Type B pancreatic cell (in vitro differentiated cells): ENCODE measurements around the gene RXYLT1. TPM values are rescaled to one million over a fixed set of nuclear protein-coding genes. Genes with fewer than 3 reads are reported as not detected.

Source experiments
- DNase-seq: peaks from one replicate; pipeline ENCODE4 v3.0.0; 2021; ENCODE audit warnings: mixed read lengths; ENCODE audit not compliant: unreplicated experiment; ENCODE audit errors: extremely low spot score
- H3K27ac Mint-ChIP-seq: 2 replicates; pipeline ENCODE4 v1.8.0; 2021; ENCODE audit warnings: mild to moderate bottlenecking, mixed read lengths
- H3K27me3 Mint-ChIP-seq: 2 replicates; pipeline ENCODE4 v1.8.0; 2021; ENCODE audit warnings: mixed read lengths
- H3K36me3 Mint-ChIP-seq: 2 replicates; pipeline ENCODE4 v1.8.0; 2021; ENCODE audit warnings: mixed read lengths
- H3K4me1 Mint-ChIP-seq: one replicate; pipeline ENCODE4 v1.8.0; 2021; ENCODE audit warnings: mixed read lengths; ENCODE audit not compliant: unreplicated experiment
- H3K4me3 Mint-ChIP-seq: 2 replicates; pipeline ENCODE4 v1.8.0; 2021; ENCODE audit warnings: mild to moderate bottlenecking, mixed read lengths
- H3K9me3 Mint-ChIP-seq: 2 replicates; pipeline ENCODE4 v1.8.0; 2021; ENCODE audit warnings: mixed read lengths
- CTCF ChIP-seq: fragments of 200-600 bp; sonication (generic); conservative IDR thresholded peaks from 2 replicates; pipeline ENCODE4 v1.5.0; 2021; ENCODE audit warnings: antibody characterized with exemption, mild to moderate bottlenecking
- total RNA-seq: library from RNA; stranded (reverse); gene quantifications from 2 replicates; pipeline ENCODE4 v1.2.1, GENCODE V29; 2021; ENCODE audit warnings: low replicate concordance

Gene RXYLT1
- total RNA-seq, 1 donor from 2014 or later, result 19.2 TPM

- peaks cover 20% of the 10 kb centered on the region for H3K4me1 Mint-ChIP-seq
- peak overlapping the region; percentile 54 for H3K27ac Mint-ChIP-seq
- H3K9me3 Mint-ChIP-seq, result no peaks in the 10 kb centered on the region
- peak overlapping the region; percentile 83 for H3K4me3 Mint-ChIP-seq
- TF ChIP-seq CTCF, result no peak
- no peak for DNase-seq
- peaks cover 3% of the 10 kb centered on the region for H3K36me3 Mint-ChIP-seq
- peaks cover under 1% of the 10 kb centered on the region for H3K27me3 Mint-ChIP-seq
Measured at GRCh38 chr12:63843254-63843720, 63.6 kb downstream of the RXYLT1 start.

- Mint-ChIP-seq H3K4me1 (peaks cover 25% of the 10 kb centered on the region), H3K36me3 (peaks cover 3% of the 10 kb centered on the region), H3K4me3 (peak overlapping the region; percentile 78), H3K27ac (no peak overlapping the region), H3K9me3 (no peaks in the 10 kb centered on the region), H3K27me3 (no peaks in the 10 kb centered on the region)
- peak; percentile 92 for DNase-seq
- TF ChIP-seq CTCF, result peak; percentile 89
Measured at GRCh38 chr12:63843721-63844390, 64.1 kb downstream of the RXYLT1 start.

GRCh38 chr12:63844391-63845341 is 65.0 kb downstream of the RXYLT1 start, which contains the start of gene SRGAP1:
Gene SRGAP1, plus strand, starts transcription at chr12:63844700. Its CDS starts 117 bp downstream, at chr12:63844817.
- peaks cover 33% of the 10 kb centered on the region for H3K4me1 Mint-ChIP-seq

GRCh38 chr12:63845726-63846125 is 66.0 kb downstream of the RXYLT1 start:
- H3K4me1 Mint-ChIP-seq, result peaks cover 39% of the 10 kb centered on the region
- H3K27ac Mint-ChIP-seq, result peak overlapping the region; percentile 29
- H3K9me3 Mint-ChIP-seq, result no peaks in the 10 kb centered on the region
- DNase-seq, result no peak
- peak overlapping the region; percentile 100 for H3K4me3 Mint-ChIP-seq
- no peaks in the 10 kb centered on the region for H3K27me3 Mint-ChIP-seq
- TF ChIP-seq CTCF, result no peak
- peaks cover 3% of the 10 kb centered on the region for H3K36me3 Mint-ChIP-seq

More at GRCh38 chr12:63844391-63845341, 65.0 kb downstream of the RXYLT1 start, which contains the start of gene SRGAP1:
- H3K27ac Mint-ChIP-seq, result peak within 1 kb of the TSS; percentile 87
- H3K4me3 Mint-ChIP-seq, result peak within 1 kb of the TSS; percentile 100
- TF ChIP-seq CTCF, result no peak
- H3K36me3 Mint-ChIP-seq, result peaks cover 3% of the 10 kb centered on the region
- no peaks in the 10 kb centered on the region for H3K27me3 Mint-ChIP-seq
- peak; percentile 75 for DNase-seq
- no peaks in the 10 kb centered on the region for H3K9me3 Mint-ChIP-seq

GRCh38 chr12:63846238-63846967 is 66.7 kb downstream of the RXYLT1 start:
- Mint-ChIP-seq H3K27me3 (no peaks in the 10 kb centered on the region), H3K36me3 (peaks cover 3% of the 10 kb centered on the region), H3K9me3 (no peaks in the 10 kb centered on the region), H3K4me3 (peak overlapping the region; percentile 100), H3K4me1 (peaks cover 39% of the 10 kb centered on the region), H3K27ac (peak overlapping the region; percentile 29)
- TF ChIP-seq CTCF, result peak; percentile 19
- no peak for DNase-seq
